Nephron (organoid): ENCODE results near the gene MMP26.

Source experiments
- H3K27ac Mint-ChIP-seq, 3 experiments: 2 replicates each; pipeline ENCODE4 v1.8.0; 2020; ENCODE audit warnings: mixed read lengths in 3 of 3, mild to moderate bottlenecking in 2 of 3, moderate library complexity in 1 of 3
- H3K27me3 Mint-ChIP-seq: 2 replicates; pipeline ENCODE4 v1.8.0; 2021; ENCODE audit warnings: low read depth, mild to moderate bottlenecking, moderate library complexity, mixed read lengths
- H3K36me3 Mint-ChIP-seq: 2 replicates; pipeline ENCODE4 v1.8.0; 2020; ENCODE audit warnings: low read depth, mixed read lengths
- H3K4me1 Mint-ChIP-seq: 2 replicates; pipeline ENCODE4 v1.8.0; 2020; ENCODE audit warnings: mixed read lengths
- H3K4me3 Mint-ChIP-seq, 3 experiments: 2 replicates each; pipeline ENCODE4 v1.8.0; 2020; ENCODE audit warnings: mild to moderate bottlenecking in 3 of 3, mixed read lengths in 3 of 3, moderate library complexity in 2 of 3
- H3K9me3 Mint-ChIP-seq: 2 replicates; pipeline ENCODE4 v1.8.0; 2020; ENCODE audit warnings: mixed read lengths
- TF ChIP-seq, protein P1 (sequence below), 3 experiments: fragments of 200-600 bp; sonication (generic); IDR thresholded peaks; one replicate each; pipeline ENCODE4 v1.5.0; 2021; ENCODE audit warnings: antibody characterized with exemption in 3 of 3; ENCODE audit not compliant: unreplicated experiment in 3 of 3

Gene MMP26

DNA sequence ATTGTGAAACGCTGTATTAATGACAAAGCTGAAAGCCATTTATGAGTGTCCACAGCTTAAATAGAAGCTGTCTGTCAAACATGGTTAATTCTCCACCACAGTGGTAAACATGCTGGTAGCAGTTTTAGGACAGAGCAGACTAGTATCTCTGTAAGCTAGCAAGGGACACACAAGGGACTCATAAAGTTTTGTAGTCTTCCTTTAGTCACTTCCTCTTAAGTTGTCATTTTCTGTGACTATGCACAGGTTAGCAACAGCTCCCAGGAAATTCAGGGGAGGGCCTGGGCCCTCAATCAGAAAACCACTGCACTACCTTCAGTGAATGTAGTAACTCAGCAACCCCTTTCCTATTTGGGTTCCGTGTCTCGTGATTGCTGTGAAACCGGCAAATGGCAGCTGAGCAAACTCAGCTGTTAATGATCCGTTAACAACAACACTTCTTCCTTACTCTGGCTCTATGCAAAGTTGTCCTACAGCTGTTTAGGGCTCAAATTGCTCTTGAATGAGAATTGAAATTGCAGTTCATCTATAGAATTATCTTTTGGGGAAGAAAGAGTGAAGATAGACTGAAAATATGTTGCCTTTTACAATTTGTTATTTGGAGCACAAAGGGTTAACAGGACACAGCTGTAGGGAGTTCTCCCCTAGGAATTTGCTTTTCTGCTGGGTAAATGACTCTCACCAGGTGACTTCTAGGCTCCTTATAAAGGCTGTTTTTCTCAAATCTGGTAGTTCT, at the start of gene MMP26:
MMP26 (plus strand) TSS at position 731 of the 736 bp plus-strand sequence.
- TF ChIP-seq, protein P1, sequence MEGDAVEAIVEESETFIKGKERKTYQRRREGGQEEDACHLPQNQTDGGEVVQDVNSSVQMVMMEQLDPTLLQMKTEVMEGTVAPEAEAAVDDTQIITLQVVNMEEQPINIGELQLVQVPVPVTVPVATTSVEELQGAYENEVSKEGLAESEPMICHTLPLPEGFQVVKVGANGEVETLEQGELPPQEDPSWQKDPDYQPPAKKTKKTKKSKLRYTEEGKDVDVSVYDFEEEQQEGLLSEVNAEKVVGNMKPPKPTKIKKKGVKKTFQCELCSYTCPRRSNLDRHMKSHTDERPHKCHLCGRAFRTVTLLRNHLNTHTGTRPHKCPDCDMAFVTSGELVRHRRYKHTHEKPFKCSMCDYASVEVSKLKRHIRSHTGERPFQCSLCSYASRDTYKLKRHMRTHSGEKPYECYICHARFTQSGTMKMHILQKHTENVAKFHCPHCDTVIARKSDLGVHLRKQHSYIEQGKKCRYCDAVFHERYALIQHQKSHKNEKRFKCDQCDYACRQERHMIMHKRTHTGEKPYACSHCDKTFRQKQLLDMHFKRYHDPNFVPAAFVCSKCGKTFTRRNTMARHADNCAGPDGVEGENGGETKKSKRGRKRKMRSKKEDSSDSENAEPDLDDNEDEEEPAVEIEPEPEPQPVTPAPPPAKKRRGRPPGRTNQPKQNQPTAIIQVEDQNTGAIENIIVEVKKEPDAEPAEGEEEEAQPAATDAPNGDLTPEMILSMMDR (IDR thresholded peaks at IDR 0.05; ENCODE audit: unreplicated experiment in 3 of 3) = no peak
- Mint-ChIP-seq H3K4me3 (peak within 1 kb of the TSS in 2 of 3 experiments; percentile 12 to 13), H3K36me3 (no peaks in the 10 kb centered on the region), H3K27me3 (no peaks in the 10 kb centered on the region), H3K4me1 (peaks cover 37% of the 10 kb centered on the region), H3K27ac (peak within 1 kb of the TSS; percentile 79 to 92 (median 79)), H3K9me3 (no peaks in the 10 kb centered on the region)

DNA sequence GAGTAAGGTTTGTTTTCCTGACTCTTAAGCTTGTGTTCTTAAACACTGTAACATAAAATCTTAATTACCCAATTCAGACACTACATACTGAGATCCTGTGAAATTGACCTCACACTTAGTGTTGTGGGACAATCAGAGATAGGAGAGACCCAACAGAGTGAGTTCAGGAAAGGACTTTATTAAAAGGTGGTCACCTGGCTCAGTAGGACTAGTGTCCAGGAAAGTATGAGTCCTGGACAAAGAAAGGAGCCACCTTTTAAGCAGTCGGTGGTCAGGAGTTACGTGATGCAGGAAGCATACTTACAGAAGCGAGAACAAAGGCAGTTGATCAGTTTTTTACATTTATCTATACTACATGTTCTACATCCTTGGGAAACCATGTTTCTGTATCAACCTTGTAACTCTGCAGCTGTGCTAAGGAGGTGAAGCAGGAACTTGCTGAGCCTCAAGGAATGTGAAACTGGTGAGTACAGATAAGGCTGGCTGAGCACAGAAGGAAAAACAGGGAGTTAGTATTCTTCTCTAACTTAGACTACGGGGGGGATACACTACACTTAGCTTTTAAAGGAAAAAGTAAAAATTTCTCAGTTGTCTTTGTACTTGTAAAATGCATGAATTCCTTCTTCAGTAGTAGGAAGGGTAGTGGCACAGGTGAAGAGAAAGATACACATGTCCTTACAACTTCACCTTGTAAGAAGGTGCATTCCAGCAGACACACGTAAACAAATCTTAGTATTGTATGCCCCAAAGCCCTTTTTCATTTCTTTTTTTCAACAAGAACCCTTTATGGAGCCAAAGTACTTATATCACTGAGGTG, 45.7 kb upstream of the MMP26 start:
- no peaks in the 10 kb centered on the region for H3K4me1 Mint-ChIP-seq
- H3K4me3 Mint-ChIP-seq = no peak overlapping the region
- H3K36me3 Mint-ChIP-seq = no peaks in the 10 kb centered on the region
- H3K9me3 Mint-ChIP-seq = no peaks in the 10 kb centered on the region
- H3K27ac Mint-ChIP-seq = peak overlapping the region; percentile 51 to 94 (median 82)
- peaks cover 5% of the 10 kb centered on the region for H3K27me3 Mint-ChIP-seq
- TF ChIP-seq, protein P1 (IDR thresholded peaks at IDR 0.05; ENCODE audit: unreplicated experiment in 3 of 3) = no peak

GRCh38 chr11:4662876-4663275, 41.7 kb upstream of the MMP26 start:
- TF ChIP-seq, protein P1 (IDR thresholded peaks at IDR 0.05; ENCODE audit: unreplicated experiment in 3 of 3) = no peak
- Mint-ChIP-seq H3K4me3 (no peak overlapping the region), H3K36me3 (no peaks in the 10 kb centered on the region), H3K9me3 (no peaks in the 10 kb centered on the region), H3K4me1 (peaks cover 6% of the 10 kb centered on the region), H3K27ac (no peak overlapping the region), H3K27me3 (peaks cover 5% of the 10 kb centered on the region)

DNA sequence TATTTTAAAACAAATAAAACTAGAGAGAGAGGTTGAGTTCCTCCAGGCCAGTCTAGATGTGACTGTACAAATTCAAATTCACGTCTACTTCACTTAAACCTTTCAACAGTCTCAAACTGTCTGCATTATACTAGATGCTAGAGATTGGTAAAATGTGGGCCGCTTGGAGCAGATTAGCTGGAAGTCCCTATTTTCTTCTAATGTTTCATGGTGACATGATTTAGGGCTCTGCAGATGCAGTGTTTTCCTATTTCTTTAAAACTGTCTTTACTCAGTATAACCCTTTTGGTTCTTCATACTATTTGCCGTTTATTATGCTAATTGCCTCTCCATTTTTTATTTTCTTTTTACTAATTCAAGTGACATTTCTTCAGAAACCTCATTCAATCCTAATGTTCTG, 40.4 kb upstream of the MMP26 start:
- Mint-ChIP-seq H3K27ac (peak overlapping the region in 1 of 3 experiments; percentile 64), H3K4me1 (peaks cover 6% of the 10 kb centered on the region), H3K27me3 (peaks cover 5% of the 10 kb centered on the region), H3K4me3 (no peak overlapping the region), H3K9me3 (no peaks in the 10 kb centered on the region), H3K36me3 (no peaks in the 10 kb centered on the region)
- TF ChIP-seq, protein P1 (IDR thresholded peaks at IDR 0.05; ENCODE audit: unreplicated experiment in 3 of 3) = no peak

GRCh38 chr11:4664786-4665185, 39.8 kb upstream of the MMP26 start:
- peaks cover 5% of the 10 kb centered on the region for H3K27me3 Mint-ChIP-seq
- H3K9me3 Mint-ChIP-seq = no peaks in the 10 kb centered on the region
- TF ChIP-seq, protein P1 (IDR thresholded peaks at IDR 0.05; ENCODE audit: unreplicated experiment in 3 of 3) = no peak
- no peak overlapping the region for H3K4me3 Mint-ChIP-seq
- peak overlapping the region in 1 of 3 experiments; percentile 10 for H3K27ac Mint-ChIP-seq
- no peaks in the 10 kb centered on the region for H3K36me3 Mint-ChIP-seq
- H3K4me1 Mint-ChIP-seq = peaks cover 6% of the 10 kb centered on the region
